Spleen (tissue), 11 donors: ENCODE results near the gene RGS19. TPM values are rescaled to one million over a fixed set of nuclear protein-coding genes. Genes with fewer than 3 reads are reported as not detected.

Experiments used
- DNase-seq: peaks from one replicate; pipeline ENCODE4 v3.0.0-alpha.2; 2020
- H3K27ac ChIP-seq, 8 donors: fragments of 200-600 bp; sonication (generic) in 7 of 8; 1 replicate in 4 of 8; 2 replicates in 4 of 8; pipeline versions ENCODE4 v1.5.0 to v1.8.0; 2016 to 2021; ENCODE audit warnings: inconsistent platforms in 4 of 8, mild to moderate bottlenecking in 4 of 8, moderate library complexity in 1 of 8
- H3K27me3 ChIP-seq, 7 donors: fragments of 200-600 bp; sonication (generic) in 6 of 7; replicated peaks in 1 of 7; 1 replicate in 4 of 7; 2 replicates in 3 of 7; pipeline versions ENCODE4 v1.5.0 to v1.8.0; 2016 to 2021; ENCODE audit warnings: inconsistent platforms in 3 of 7, mild to moderate bottlenecking in 1 of 7
- H3K36me3 ChIP-seq, 6 donors: fragments of 200-600 bp; sonication (generic) in 5 of 6; 1 replicate in 4 of 6; 2 replicates in 2 of 6; pipeline versions ENCODE4 v1.5.0 to v1.8.0; 2016 to 2021; ENCODE audit warnings: inconsistent platforms in 2 of 6
- H3K4me1 ChIP-seq, 6 donors: fragments of 200-600 bp; sonication (generic) in 5 of 6; 1 replicate in 3 of 6; 2 replicates in 3 of 6; pipeline versions ENCODE4 v1.5.0 to v1.8.0; 2016 to 2021; ENCODE audit warnings: inconsistent platforms in 3 of 6
- H3K4me3 ChIP-seq, 8 donors: fragments of 200-600 bp; sonication (generic) in 7 of 8; 1 replicate in 4 of 8; 2 replicates in 4 of 8; pipeline versions ENCODE4 v1.5.0 to v1.8.0; 2016 to 2021; ENCODE audit warnings: inconsistent platforms in 4 of 8, mild to moderate bottlenecking in 4 of 8, moderate library complexity in 2 of 8
- H3K9me3 ChIP-seq, 8 donors: fragments of 200-600 bp; sonication (generic) in 7 of 8; 1 replicate in 4 of 8; 2 replicates in 4 of 8; pipeline versions ENCODE4 v1.5.0 to v1.8.0; 2016 to 2021; ENCODE audit warnings: inconsistent platforms in 4 of 8
- POLR2A ChIP-seq, 3 donors: fragments of 450-650 bp; IDR thresholded peaks; one replicate each; pipeline ENCODE4 v1.5.1; 2017; ENCODE audit warnings: antibody characterized with exemption in 3 of 3, mild to moderate bottlenecking in 1 of 3
- POLR2AphosphoS5 ChIP-seq, 3 donors: sonication (generic); formaldehyde crosslinking; IDR thresholded peaks; one replicate each; pipeline ENCODE4 v1.5.1; 2017; ENCODE audit warnings: antibody characterized with exemption in 3 of 3
- WGBS, 5 donors: extraction: QIAGEN DNeasy Blood & Tissue Kit in 3 of 5; methylation state at CpG; one replicate each; pipeline versions ENCODE4 v1.1.5 to v1.1.7; 2013 to 2018; 5-methylcytosine and 5-hydroxymethylcytosine counted together
- intact Hi-C: fragments of 100-400 bp; cut with DNase I; formaldehyde crosslinking; loops from one replicate; pipeline ENCODE4 v1.15.0; 2023; ENCODE audit warnings: low total_unique reads
- polyA plus RNA-seq, 3 donors: library from polyadenylated mRNA; stranded (reverse); fragments of 200-250 nt; gene quantifications; one replicate each; pipeline ENCODE4 v1.2.1, GENCODE V29; 2013
- total RNA-seq, 7 donors: library from RNA; depleted of rRNA in 3 of 7; stranded (reverse); fragments of >200 nt in 3 of 7; fragmentation: NEBNext Ultra II Directional in 4 of 7; extraction: Animal tissue kit (Norgen Biotek cat#: 25700) in 4 of 7; gene quantifications; one replicate each; pipeline versions ENCODE4 v1.1.0 to v1.2.1, GENCODE V29; 2016 to 2021
- TF ChIP-seq, protein P1 (sequence below), 11 experiments: fragments of 200-600 bp in 7 of 11; fragments of 450-650 bp in 4 of 11; sonication (generic) in 4 of 11; IDR thresholded peaks in 8 of 11; conservative IDR thresholded peaks in 3 of 11; 1 replicate in 7 of 11; 2 replicates in 4 of 11; pipeline versions ENCODE4 v1.4.0 to v1.8.0; 2016 to 2021; ENCODE audit warnings: antibody characterized with exemption in 11 of 11, inconsistent platforms in 4 of 11, mild to moderate bottlenecking in 1 of 11
- donor health status: healthy with polysubstance abuse.
- donor health status: DM: no; HTN: no; CAD: no; lungs with moderate emphysema.
- donor health status: DM: no; HTN: no; CAD: no.
- donor health status: Bipolar disorder and iron deficiency.
- donor health status: healthy.
- donor health status: DM: no; HTN: no; CAD: no.
- donor health status: DM: yes; HTN: yes; CAD: no.

Gene RGS19
- total and polyA plus RNA-seq, 10 donors: 80.4 to 186 (median 102) TPM

GRCh38 chr20:64067733-64068307, 11.5 kb downstream of the RGS19 start:
- 60 to 100% (median 62%) methylated on average over 1 to 12 of the region's 12 CpGs for WGBS, 5 donors
- H3K4me3 ChIP-seq: no peak overlapping the region
- H3K9me3 ChIP-seq: no peaks in the 10 kb centered on the region
- H3K27me3 ChIP-seq: no peaks in the 10 kb centered on the region
- DNase-seq: no peak
- intact Hi-C loops: no loop called here
- peaks cover 0 to 20% (median 13%) of the 10 kb centered on the region in 6 donors for H3K36me3 ChIP-seq
- H3K27ac ChIP-seq: peak overlapping the region in 1 of 8 donors; percentile 39
- H3K4me1 ChIP-seq: peaks cover 28 to 97% (median 87%) of the 10 kb centered on the region in 6 donors
- TF ChIP-seq, protein P1, sequence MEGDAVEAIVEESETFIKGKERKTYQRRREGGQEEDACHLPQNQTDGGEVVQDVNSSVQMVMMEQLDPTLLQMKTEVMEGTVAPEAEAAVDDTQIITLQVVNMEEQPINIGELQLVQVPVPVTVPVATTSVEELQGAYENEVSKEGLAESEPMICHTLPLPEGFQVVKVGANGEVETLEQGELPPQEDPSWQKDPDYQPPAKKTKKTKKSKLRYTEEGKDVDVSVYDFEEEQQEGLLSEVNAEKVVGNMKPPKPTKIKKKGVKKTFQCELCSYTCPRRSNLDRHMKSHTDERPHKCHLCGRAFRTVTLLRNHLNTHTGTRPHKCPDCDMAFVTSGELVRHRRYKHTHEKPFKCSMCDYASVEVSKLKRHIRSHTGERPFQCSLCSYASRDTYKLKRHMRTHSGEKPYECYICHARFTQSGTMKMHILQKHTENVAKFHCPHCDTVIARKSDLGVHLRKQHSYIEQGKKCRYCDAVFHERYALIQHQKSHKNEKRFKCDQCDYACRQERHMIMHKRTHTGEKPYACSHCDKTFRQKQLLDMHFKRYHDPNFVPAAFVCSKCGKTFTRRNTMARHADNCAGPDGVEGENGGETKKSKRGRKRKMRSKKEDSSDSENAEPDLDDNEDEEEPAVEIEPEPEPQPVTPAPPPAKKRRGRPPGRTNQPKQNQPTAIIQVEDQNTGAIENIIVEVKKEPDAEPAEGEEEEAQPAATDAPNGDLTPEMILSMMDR (IDR thresholded peaks at IDR 0.05 in 8 of 11, conservative IDR thresholded peaks at IDR 0.05 in 3 of 11): no peak
- TF ChIP-seq POLR2AphosphoS5 (IDR thresholded peaks at IDR 0.05) (no peak), POLR2A (IDR thresholded peaks at IDR 0.05) (no peak)

DNA sequence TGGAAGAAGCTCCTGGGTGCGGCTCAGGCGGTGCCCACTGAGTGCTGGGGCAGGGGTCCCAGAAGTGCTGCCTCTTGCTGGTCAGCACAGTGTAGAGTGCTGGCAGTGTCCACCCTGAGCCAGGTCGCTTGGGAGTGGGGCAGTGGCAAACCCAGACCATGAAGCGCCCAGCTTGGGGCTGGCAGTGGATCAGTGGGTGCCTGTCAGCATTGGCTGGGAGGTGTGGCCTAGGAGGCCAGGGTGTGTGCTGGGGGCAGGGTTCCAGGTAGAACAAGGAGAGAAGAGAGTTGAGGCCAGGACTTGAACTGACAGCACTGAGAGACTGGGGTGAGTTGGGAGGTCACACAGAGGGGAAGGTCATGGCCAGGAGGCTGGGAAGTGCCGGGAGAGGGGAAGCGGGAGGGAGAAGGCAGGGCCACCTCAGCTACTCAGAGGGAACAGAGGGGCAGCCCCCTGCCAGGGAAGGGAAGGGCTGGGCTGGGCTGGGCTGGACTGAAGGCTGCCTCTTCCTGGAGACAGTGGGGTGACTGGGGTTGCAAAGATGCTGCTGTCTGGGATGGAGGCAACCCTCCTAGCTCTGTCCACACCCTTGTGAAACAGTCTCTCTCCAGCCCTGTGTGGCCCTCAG, 12.2 kb downstream of the RGS19 start:
- WGBS, 5 donors: 75 to 87% (median 82%) methylated on average over 6 of the region's 6 CpGs
- H3K4me3 ChIP-seq: no peak overlapping the region
- peak overlapping the region in 1 of 8 donors; percentile 81 for H3K27ac ChIP-seq
- peaks cover 28 to 97% (median 91%) of the 10 kb centered on the region in 6 donors for H3K4me1 ChIP-seq
- no peaks in the 10 kb centered on the region for H3K27me3 ChIP-seq
- no peak for DNase-seq
- H3K9me3 ChIP-seq: no peaks in the 10 kb centered on the region
- TF ChIP-seq, protein P1 (IDR thresholded peaks at IDR 0.05 in 8 of 11, conservative IDR thresholded peaks at IDR 0.05 in 3 of 11): no peak
- TF ChIP-seq POLR2A (IDR thresholded peaks at IDR 0.05) (no peak), POLR2AphosphoS5 (IDR thresholded peaks at IDR 0.05) (no peak)
- peaks cover 0 to 13% (median 6%) of the 10 kb centered on the region in 6 donors for H3K36me3 ChIP-seq
- intact Hi-C loops: no loop called here

- no peak for DNase-seq
- Histone ChIP-seq H3K27ac (peak overlapping the region in 4 of 8 donors; percentile 7 to 81 (median 40)), H3K4me3 (no peak overlapping the region), H3K4me1 (peaks cover 28 to 90% (median 84%) of the 10 kb centered on the region in 6 donors), H3K27me3 (no peaks in the 10 kb centered on the region), H3K36me3 (peaks cover 0 to 4% (median 0%) of the 10 kb centered on the region in 6 donors), H3K9me3 (no peaks in the 10 kb centered on the region)
- intact Hi-C loops: no loop called here
- peak in 2 of 3 donors; percentile 30 to 58 for TF ChIP-seq POLR2AphosphoS5 (IDR thresholded peaks at IDR 0.05)
- no peak for TF ChIP-seq POLR2A (IDR thresholded peaks at IDR 0.05)
- 35 to 40% (median 37%) methylated on average over 5 of the region's 5 CpGs for WGBS, 5 donors
Measured at GRCh38 chr20:64065974-64066343, 13.4 kb downstream of the RGS19 start.

GRCh38 chr20:64065062-64065973, 14.0 kb downstream of the RGS19 start:
- intact Hi-C loops: no loop called here
- H3K27me3 ChIP-seq: no peaks in the 10 kb centered on the region
- peaks cover 28 to 83% (median 78%) of the 10 kb centered on the region in 6 donors for H3K4me1 ChIP-seq
- DNase-seq: no peak
- WGBS, 5 donors: 41 to 54% (median 48%) methylated on average over 27 of the region's 27 CpGs
- peak overlapping the region in 4 of 8 donors; percentile 7 to 81 (median 40) for H3K27ac ChIP-seq
- TF ChIP-seq, protein P1 (IDR thresholded peaks at IDR 0.05 in 8 of 11, conservative IDR thresholded peaks at IDR 0.05 in 3 of 11): no peak
- no peak for TF ChIP-seq POLR2A (IDR thresholded peaks at IDR 0.05)
- peak in 2 of 3 donors; percentile 17 to 26 for TF ChIP-seq POLR2AphosphoS5 (IDR thresholded peaks at IDR 0.05)
- no peak overlapping the region for H3K4me3 ChIP-seq
- H3K36me3 ChIP-seq: peaks cover 0 to 4% (median 0%) of the 10 kb centered on the region in 6 donors
- no peaks in the 10 kb centered on the region for H3K9me3 ChIP-seq
